Measurements from ENCODE around the gene GABRR2.
"Not testable (repeated sequence)": the region's sequence is repeated elsewhere in the genome, so short reads cannot be mapped to it uniquely, and the experiment has no call there.

Gene GABRR2

GRCh38 chr6:89255417-89255816, 59.7 kb downstream of the GABRR2 start:
- DNase-seq: no peak

GRCh38 chr6:89254569-89254968, 60.5 kb downstream of the GABRR2 start:
- DNase-seq: no peak

GRCh38 chr6:89252907-89253306, 62.2 kb downstream of the GABRR2 start:
- DNase-seq: no peak

GRCh38 chr6:89251976-89252375, 63.1 kb downstream of the GABRR2 start:
- no peak for DNase-seq

GRCh38 chr6:89251170-89251569, 63.9 kb downstream of the GABRR2 start:
- DNase-seq: no peak

GRCh38 chr6:89250239-89250638, 64.9 kb downstream of the GABRR2 start:
- DNase-seq: no peak

GRCh38 chr6:89244241-89244985, 70.7 kb downstream of the GABRR2 start:
- DNase-seq: no peak

- no peak for DNase-seq
These were observed 71.8 kb downstream of the GABRR2 start for GRCh38 chr6:89243331-89243629.

GRCh38 chr6:89242574-89243330, 72.3 kb downstream of the GABRR2 start:
- peak; percentile 39 for DNase-seq

- peak; percentile 47 for DNase-seq
These were observed 75.8 kb downstream of the GABRR2 start for GRCh38 chr6:89239338-89239737.

- DNase-seq: no peak
These were observed 77.9 kb downstream of the GABRR2 start for GRCh38 chr6:89237158-89237557.

- DNase-seq: not testable (repeated sequence)
These were observed 81.5 kb downstream of the GABRR2 start for GRCh38 chr6:89233605-89234004.

- DNase-seq: no peak
These were observed 92.4 kb downstream of the GABRR2 start for GRCh38 chr6:89222712-89223039.

- no peak for DNase-seq
These were observed 93.0 kb downstream of the GABRR2 start for GRCh38 chr6:89221971-89222711.

GRCh38 chr6:89221129-89221528, 94.0 kb downstream of the GABRR2 start:
- DNase-seq: no peak

- no peak for DNase-seq
These were observed 97.7 kb downstream of the GABRR2 start, which contains the start of gene GABRR1 for GRCh38 chr6:89217299-89217910. Gene GABRR1, minus strand, starts transcription at chr6:89217358. Its CDS starts 36 bp downstream, at chr6:89217322.

GRCh38 chr6:89216411-89216810, 98.7 kb downstream of the GABRR2 start:
- no peak for DNase-seq

- no peak for DNase-seq
These were observed 99.7 kb downstream of the GABRR2 start for GRCh38 chr6:89215391-89215790.

GRCh38 chr6:89214197-89214596, 100.9 kb downstream of the GABRR2 start:
- DNase-seq: no peak

- no peak for DNase-seq
These were observed 102.6 kb downstream of the GABRR2 start for GRCh38 chr6:89212472-89212871.

GRCh38 chr6:89209457-89209856, 105.6 kb downstream of the GABRR2 start:
- DNase-seq: no peak

GRCh38 chr6:89208551-89208950, 106.5 kb downstream of the GABRR2 start:
- DNase-seq: no peak

All from CD4-positive, alpha-beta T cell treated with Interleukin-21 for 1 hour (primary cell).